GM21360 (cell line): ENCODE measurements around the gene AP1B1.

Experiments
- ATAC-seq: cut with Tn5 transposase; IDR thresholded peaks from one replicate; pipeline ENCODE4 v1.9.1; 2021; ENCODE audit warnings: mild to moderate bottlenecking, moderate library complexity; ENCODE audit not compliant: unreplicated experiment

The AP1B1 gene

GRCh38 chr22:29334148-29334547, 54.2 kb downstream of the AP1B1 start:
- ATAC-seq: no peak

GRCh38 chr22:29332886-29333496, 55.4 kb downstream of the AP1B1 start:
- no peak for ATAC-seq

DNA sequence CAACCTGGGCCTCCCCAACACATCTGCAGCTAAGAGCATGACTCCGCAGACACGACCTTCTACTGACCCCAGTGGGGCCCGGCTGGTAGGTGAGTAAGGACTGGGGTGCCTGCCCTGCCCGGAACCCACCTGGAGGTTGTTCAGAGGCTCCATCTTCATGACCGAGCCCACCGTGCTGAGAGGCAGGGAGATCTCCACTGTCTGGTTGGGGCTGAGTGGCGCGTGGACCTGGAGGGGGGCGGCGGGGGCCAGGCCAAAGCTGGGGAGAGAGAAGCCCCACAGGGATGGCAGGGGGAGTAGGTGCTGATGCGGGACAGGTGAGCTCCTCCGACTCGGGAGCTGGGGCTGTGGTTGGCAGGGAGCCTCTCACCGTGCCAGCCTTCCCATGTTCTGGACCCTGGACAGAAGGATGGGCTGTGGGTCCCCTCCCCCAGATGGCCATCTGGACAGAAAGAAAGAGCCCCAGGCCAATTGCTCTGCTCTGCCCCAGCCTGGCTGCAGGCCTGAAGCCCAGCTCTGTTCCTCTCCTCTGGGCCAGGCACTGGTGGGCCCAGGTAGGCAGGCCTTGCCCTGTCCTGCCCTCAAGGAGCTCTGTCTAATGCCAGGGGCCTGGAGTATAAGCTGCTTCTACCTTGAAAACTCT, 56.6 kb downstream of the AP1B1 start:
- no peak for ATAC-seq

DNA sequence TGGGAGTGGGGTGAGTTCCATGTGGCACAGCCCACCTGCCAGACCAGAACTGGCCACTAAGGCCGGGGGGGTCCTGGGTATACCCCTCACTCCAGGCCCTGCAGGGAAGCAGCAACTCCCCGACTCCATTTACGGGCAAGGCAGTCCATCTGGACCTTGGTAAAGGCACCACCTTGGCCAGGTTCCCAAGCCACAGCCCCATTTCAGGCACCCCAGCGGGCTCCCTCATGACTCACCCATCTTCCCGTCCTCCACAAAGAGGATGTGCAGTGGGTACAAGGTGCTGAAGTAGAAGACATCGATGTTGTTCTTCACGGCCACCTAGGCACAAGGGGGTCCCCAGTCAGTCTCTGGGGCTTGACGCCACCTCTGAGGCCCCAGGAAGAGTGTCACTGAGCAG, 57.2 kb downstream of the AP1B1 start:
- ATAC-seq: no peak

- ATAC-seq: no peak
These were observed 57.6 kb downstream of the AP1B1 start for GRCh38 chr22:29330753-29331152.

GRCh38 chr22:29330291-29330690, 58.1 kb downstream of the AP1B1 start:
- ATAC-seq: no peak

DNA sequence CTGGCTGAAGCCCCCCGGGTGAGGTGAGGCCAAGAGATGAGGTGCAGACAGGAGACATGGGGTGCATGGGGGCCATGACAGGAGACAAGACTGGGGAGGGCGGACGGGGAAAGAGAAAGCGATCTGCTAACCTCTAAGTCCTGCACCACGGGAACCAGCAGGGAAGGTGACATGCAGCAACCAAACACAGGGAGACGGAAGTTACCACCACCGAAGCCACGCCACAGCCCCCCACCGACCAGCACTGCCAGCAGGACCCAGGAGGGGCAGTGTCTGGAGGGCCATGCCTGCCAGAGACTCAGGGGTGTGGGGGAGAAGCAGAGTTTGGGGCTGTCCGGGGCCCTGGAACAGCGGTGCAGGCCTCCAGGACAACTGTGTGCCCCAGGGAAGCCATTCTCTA, 58.8 kb downstream of the AP1B1 start:
- no peak for ATAC-seq

DNA sequence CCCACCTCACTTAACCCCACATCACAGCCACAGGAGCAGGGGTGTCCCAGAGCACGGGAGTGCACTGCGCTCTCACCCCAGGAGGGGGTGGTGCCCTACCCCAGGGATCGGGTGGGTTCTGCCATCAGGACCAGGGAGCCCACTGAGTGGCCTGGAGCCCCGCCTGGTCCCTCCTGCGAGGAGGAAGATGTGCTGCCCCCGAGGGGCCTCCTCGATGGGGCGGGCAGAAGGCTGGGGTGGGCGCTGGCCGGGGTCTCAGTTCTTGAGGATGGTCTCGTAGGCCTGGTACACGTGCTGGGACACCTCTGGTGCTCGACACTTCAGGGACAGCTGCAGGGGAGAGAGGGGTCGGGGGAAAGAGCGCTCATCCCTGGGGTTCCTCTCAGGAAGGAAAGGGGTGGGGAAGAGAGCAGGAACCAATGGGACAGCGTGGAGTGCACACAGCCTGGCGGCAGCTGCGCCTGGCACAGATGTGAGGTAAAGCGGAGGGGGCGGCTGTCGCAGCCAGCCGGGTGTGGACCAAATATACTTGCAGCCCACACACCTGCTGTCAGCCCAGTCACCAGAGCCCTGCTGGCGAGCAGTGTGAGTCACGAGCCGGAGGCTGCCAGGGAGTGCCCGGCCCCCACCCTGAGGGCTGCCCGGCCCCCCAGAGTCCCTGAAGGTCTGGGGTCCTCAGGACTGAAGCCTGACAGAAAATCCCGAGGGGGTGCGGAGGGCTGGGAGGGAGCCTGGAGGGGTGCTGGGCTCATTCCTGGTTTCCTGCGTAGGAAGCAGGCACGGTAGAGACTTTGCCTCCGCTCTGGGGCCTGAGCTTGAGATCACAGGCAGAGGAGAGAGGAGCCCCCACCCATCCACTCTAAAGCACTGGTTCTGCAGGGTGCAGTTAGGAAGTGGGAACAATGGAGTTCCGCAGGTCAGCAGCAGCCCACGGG, 59.5 kb downstream of the AP1B1 start:
- ATAC-seq: no peak

DNA sequence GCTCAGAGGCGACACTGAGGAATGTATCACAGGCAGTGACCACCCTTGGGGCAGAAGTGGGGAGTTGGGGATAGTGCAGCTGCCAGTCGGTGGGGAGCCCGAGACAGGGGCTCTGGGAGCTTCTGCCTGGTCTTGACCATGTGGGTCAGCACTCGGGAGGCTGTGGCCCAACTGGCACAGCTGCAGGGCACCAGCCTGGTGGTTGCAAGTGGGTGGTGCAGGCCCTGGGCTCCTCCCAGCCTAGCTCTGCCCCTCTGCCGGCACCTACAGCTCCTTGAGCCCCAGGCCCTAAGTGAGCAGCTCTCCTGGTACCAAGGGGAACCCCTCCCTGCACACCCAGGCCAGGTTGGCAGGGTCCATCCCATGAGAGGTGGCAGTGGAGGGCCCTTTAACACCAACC, 60.3 kb downstream of the AP1B1 start:
- ATAC-seq: no peak

DNA sequence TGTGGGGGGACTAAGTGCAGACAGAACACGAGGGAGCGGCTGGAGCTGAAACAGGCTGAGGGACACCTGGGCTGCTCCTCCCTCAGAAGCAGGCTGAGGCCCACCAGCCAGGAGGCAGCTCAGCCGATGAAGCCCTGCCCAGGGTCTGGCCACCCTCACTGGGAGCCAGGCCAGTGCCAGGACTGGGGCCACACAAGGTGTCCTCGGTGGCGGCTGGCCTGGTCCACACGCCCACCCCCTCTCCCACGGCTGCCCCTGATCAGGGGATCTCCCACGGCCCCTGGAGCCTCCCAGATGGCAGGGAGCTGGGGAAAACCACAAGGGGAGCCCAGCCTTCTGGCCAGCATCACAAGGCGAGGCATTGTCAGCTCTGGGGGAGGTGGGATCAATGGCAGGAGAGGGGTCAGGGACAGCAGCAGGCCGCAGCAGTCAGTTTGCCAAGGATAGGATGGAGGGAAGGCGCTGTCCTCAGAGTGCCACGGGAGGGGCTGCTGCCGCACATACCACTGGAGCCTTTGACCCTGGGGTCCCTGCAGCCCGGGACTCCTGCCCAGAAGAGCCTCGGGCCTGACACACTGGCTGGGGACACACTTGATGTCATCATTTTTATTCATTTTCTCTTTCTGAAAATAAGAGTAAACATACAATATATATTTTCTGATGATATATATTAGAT, 61.1 kb downstream of the AP1B1 start:
- no peak for ATAC-seq

DNA sequence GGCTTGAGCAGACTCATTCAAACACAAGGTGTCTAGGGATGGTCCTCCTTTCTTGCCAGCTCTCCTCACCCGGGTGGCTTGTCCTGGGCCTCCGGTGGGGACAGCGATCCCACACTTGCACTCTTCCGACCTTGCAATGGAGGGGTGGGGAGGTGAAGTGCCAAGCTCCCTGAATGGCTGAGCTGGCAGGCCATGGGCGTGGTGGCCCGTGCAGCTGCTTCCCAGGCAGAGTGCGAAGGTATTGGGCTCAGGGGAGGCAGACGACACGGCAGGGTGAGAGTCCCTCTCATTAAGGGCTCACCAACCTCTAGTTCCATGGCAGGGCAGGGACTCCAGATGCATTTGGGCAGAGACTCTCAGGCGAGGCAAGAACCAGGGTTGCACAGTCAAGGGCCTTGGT, 61.9 kb downstream of the AP1B1 start:
- ATAC-seq: no peak

DNA sequence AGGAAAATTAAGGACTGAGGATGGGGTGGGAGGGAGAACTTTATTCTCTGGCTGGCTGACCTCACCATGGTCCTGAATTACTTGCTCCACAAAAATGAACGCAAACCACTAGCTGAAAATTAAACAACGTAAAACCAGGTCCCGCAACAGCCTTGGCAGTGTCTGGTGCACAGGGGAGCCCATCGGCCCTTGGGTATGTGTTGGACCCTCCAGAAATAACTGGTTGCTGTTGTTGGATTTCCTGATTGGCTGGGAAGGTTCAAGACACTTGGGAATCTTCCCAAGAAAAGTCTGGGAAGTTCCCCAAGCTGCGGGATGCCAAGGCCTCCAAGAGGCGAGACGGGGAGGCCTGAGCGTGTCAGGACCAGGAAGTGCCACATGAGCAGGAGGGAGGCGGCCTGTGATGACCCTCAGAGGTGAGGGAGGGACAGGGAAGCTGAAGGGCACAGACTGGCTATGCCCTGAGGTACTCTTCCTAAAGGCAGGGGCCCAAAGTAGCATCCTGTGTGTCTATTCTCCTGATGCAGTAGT, 62.5 kb downstream of the AP1B1 start:
- ATAC-seq: no peak

DNA sequence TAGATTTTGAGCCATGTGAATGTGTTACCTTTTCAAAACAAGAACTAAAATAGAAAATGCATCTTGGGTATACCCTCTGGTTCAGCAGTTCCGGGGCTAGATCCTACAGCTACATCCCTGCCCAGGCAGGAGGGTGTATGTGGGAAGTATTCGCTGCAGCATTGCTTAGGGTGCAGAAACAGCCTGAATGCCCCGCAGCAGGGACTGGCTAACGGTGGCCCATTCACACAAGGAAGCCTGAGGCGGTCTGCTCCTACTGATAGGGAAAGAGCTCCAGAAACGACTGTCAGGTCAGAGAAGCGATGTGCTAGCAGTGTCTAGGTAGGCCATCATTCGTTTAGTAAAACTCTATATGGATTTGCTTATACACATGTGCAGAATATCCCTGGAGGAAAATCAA, 63.0 kb downstream of the AP1B1 start:
- ATAC-seq: no peak

DNA sequence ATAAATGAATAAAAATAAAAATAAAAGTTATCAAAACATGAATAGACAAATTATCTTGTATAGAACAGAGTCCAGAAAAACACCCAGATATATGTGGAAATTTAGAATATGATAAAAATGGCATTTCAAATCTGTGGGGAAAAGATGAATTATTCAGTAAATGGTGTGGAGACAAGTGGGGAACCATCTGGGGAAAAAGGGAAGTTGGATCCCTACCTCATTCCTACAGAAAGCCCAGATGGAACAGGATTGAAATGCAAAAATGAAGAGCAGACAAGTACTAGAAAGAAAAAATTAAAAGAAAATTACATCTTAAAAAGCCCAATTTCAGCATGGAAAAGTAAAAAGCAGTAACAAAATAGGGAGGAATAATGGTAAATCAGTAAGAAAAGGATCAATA, 64.7 kb downstream of the AP1B1 start:
- ATAC-seq: no peak

GRCh38 chr22:29320546-29320945, 67.8 kb downstream of the AP1B1 start:
- ATAC-seq: no peak

GRCh38 chr22:29319072-29319471, 69.3 kb downstream of the AP1B1 start:
- no peak for ATAC-seq

DNA sequence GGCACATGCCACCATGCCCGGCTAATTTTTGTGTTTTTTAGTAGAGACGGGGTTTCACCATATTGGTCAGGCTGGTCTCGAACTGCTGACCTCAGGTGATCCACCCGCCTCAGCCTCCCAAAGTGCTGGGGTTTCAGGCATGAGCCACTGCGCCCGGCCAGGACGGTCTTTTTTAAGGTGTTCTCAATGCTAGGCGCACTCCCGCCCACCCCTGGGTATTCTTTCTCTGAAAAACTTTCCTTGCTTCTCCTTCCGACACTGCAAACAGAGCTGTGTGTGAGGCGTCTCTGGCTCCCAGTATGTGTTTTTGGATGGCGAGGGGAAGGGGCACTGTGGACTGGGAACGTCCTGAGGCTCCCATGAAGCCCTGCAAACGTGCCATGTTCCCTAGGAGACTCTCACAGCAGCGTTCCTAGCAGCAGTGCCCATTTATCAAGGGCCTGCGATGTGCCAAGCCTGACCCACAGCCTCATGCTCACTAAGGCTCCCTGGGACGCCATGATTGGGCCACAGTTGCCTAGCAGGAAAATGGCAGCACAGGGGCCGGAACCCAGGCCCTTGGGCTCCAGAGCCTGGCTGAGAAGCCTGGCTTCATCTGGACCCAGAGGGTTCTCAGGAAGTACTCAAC, 70.4 kb downstream of the AP1B1 start:
- no peak for ATAC-seq

GRCh38 chr22:29316141-29316828, 72.1 kb downstream of the AP1B1 start:
- ATAC-seq: no peak

DNA sequence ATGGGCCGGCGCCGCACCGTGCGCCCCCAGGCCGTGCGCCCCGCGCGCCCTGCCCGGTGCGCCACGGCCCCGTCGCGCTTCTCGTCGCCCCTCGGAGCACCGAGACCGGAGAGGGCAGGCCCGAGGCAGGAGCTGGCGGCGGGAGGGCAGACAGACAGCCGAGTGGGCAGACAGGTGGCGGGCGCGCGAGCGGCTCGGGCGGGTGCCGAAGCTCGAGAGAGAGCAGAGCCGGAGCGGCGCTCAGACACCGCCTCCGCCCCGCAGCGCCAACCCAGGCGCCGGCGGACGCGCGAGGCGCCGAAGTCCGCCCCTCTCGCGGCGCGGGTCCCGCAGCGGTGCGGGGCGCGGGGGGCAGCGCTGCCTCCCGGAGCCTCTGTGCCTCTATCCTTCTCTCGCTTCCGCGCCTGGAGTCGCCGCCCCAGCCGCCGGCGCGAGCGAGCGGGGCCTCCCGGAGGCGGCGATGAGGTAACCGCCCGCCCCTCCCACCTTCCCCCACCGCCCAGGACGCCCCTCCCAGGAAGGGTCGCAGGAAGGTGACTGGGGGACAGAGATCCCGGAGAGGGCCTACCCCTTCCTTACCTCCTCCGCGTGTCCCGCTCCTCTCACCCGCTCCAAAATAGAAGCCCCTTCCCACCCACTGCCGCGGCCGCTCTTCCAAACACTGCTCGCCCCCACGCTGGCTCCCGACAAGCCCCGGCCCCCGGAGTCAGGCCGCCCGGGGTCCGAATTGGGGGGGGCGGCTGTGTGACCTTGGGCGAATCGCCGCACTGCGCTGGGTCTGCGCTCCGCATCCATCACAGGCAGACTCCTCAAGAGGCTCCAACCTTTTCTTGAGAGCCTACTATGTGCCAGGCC, 72.9 kb downstream of the AP1B1 start, which contains the start of gene RASL10A:
TSS of gene RASL10A (minus strand) at position 412 of the 855 bp plus-strand sequence. CDS start 451 bp downstream, outside the sequence.
- ATAC-seq: no peak
